A549 (cell line): ENCODE measurements around the gene ANK2.

Experiments
- CBX2 ChIP-seq: fragments of 200-600 bp; sonication (generic); IDR thresholded peaks from 2 replicates; pipeline ENCODE4 v1.6.1; 2016; ENCODE audit warnings: low read depth, mild to moderate bottlenecking, borderline replicate concordance
- CHD4 ChIP-seq: fragments of 200-600 bp; sonication (generic); IDR thresholded peaks from 2 replicates; pipeline ENCODE4 v1.6.1; 2016; ENCODE audit warnings: antibody characterized with exemption, mild to moderate bottlenecking, borderline replicate concordance
- JUN ChIP-seq, 2 experiments: fragments of >200 bp; sonication (Bioruptor Twin); formaldehyde crosslinking; IDR thresholded peaks; 2 replicates in 1 of 2; 3 replicates in 1 of 2; pipeline ENCODE4 v1.6.1; 2016 to 2017
- POLR2A ChIP-seq: IDR thresholded peaks from 2 replicates; pipeline ENCODE4 v1.6.1; 2012; ENCODE audit warnings: mild to moderate bottlenecking, low read length
- TF ChIP-seq, protein P1 (sequence below): fragments of >200 bp; sonication (Bioruptor Twin); formaldehyde crosslinking; IDR thresholded peaks from 3 replicates; pipeline ENCODE4 v1.5.1; 2016

DNA sequence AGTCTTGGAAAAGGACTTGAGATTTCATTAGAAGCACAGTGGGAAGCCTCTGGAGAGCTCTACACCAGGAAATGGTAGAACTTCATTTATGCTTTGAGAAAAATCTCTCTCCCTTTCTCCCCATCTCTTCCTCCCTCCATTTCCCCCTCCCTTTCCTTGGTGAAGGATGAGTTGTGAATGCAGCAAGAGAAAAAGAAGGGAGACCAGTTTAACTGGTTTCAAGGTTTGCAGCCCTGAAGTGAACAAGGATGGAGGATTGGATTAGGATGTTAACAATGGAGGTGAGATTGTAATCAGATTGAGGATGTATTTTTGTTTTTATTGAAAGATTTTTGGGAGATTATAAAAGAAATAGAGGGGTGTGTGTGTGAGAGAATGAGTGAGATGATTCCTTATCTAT lies 99.5 kb downstream of the ANK2 start:
- no peak for TF ChIP-seq POLR2A
- TF ChIP-seq CBX2, result no peak
- no peak for TF ChIP-seq JUN (IDR thresholded peaks at IDR 0.05)
- TF ChIP-seq, protein P1, sequence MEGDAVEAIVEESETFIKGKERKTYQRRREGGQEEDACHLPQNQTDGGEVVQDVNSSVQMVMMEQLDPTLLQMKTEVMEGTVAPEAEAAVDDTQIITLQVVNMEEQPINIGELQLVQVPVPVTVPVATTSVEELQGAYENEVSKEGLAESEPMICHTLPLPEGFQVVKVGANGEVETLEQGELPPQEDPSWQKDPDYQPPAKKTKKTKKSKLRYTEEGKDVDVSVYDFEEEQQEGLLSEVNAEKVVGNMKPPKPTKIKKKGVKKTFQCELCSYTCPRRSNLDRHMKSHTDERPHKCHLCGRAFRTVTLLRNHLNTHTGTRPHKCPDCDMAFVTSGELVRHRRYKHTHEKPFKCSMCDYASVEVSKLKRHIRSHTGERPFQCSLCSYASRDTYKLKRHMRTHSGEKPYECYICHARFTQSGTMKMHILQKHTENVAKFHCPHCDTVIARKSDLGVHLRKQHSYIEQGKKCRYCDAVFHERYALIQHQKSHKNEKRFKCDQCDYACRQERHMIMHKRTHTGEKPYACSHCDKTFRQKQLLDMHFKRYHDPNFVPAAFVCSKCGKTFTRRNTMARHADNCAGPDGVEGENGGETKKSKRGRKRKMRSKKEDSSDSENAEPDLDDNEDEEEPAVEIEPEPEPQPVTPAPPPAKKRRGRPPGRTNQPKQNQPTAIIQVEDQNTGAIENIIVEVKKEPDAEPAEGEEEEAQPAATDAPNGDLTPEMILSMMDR, result no peak
- TF ChIP-seq CHD4, result no peak
